GM18526 (cell line): ENCODE measurements around the gene HOXB4.

Experiments used
- POLR2A ChIP-seq: IDR thresholded peaks from 3 replicates; pipeline ENCODE4 v1.6.1; 2011; ENCODE audit not compliant: insufficient read length; ENCODE audit errors: extremely low read depth

HOXB4 gene

GRCh38 chr17:48546924-48547807 lies 31.0 kb downstream of the HOXB4 start:
- TF ChIP-seq POLR2A, result no peak

GRCh38 chr17:48546137-48546923 lies 31.8 kb downstream of the HOXB4 start:
- no peak for TF ChIP-seq POLR2A

- no peak for TF ChIP-seq POLR2A
Observed at GRCh38 chr17:48545539-48545938, 32.6 kb downstream of the HOXB4 start.

GRCh38 chr17:48545022-48545375 lies 33.2 kb downstream of the HOXB4 start, which contains the start of gene HOXB2:
Gene HOXB2, minus strand, starts transcription at chr17:48545109. Its CDS starts 198 bp downstream, at chr17:48544911.
- no peak for TF ChIP-seq POLR2A

- peak; percentile 39 for TF ChIP-seq POLR2A
Observed at GRCh38 chr17:48544349-48545021, 33.7 kb downstream of the HOXB4 start.

- TF ChIP-seq POLR2A, result no peak
Observed at GRCh38 chr17:48543854-48544348, 34.2 kb downstream of the HOXB4 start.

GRCh38 chr17:48543107-48543853 lies 34.9 kb downstream of the HOXB4 start:
- peak; percentile 62 for TF ChIP-seq POLR2A

GRCh38 chr17:48542698-48543106 lies 35.4 kb downstream of the HOXB4 start:
- no peak for TF ChIP-seq POLR2A

GRCh38 chr17:48542114-48542656 lies 36.0 kb downstream of the HOXB4 start:
- no peak for TF ChIP-seq POLR2A

GRCh38 chr17:48541577-48542113 lies 36.5 kb downstream of the HOXB4 start:
- TF ChIP-seq POLR2A, result peak; percentile 60

- TF ChIP-seq POLR2A, result no peak
Observed at GRCh38 chr17:48541036-48541576, 37.0 kb downstream of the HOXB4 start.

- no peak for TF ChIP-seq POLR2A
Observed at GRCh38 chr17:48540213-48540612, 37.9 kb downstream of the HOXB4 start.

GRCh38 chr17:48539177-48539576 lies 39.0 kb downstream of the HOXB4 start:
- TF ChIP-seq POLR2A, result no peak

- TF ChIP-seq POLR2A, result no peak
Observed at GRCh38 chr17:48537316-48537715, 40.8 kb downstream of the HOXB4 start.
